SK-N-SH (cell line): ENCODE measurements around the gene SLC7A6OS. TPM values are rescaled to one million over a fixed set of nuclear protein-coding genes. Genes with fewer than 3 reads are reported as not detected.

Source experiments
- CTCF ChIA-PET: fragments of 300-600, 350-600 bp; formaldehyde crosslinking; extraction: SDS; loops from one replicate; lab custom pipeline; 2021; lab: Yijun Ruan, JAX
- POLR2A ChIA-PET: fragments of 350-600 bp; sonication (Branson Sonifier 250); formaldehyde crosslinking; extraction: SDS; loops from one replicate; lab custom pipeline; 2020; ENCODE audit warnings: antibody characterized with exemption, inconsistent platforms; lab: Yijun Ruan, JAX
- DNase-seq: peaks from one replicate; pipeline ENCODE4 v3.0.0; 2012
- H2AFZ ChIP-seq: fragments of 200-600 bp; sonication (generic); 2 replicates; pipeline ENCODE4 v1.8.1; 2016; ENCODE audit warnings: antibody characterized with exemption, mild to moderate bottlenecking, low read depth
- H3F3A ChIP-seq: fragments of 200-600 bp; sonication (generic); replicated peaks from 2 replicates; pipeline ENCODE3; 2016; ENCODE audit warnings: antibody characterized with exemption, mild to moderate bottlenecking; ENCODE audit not compliant: insufficient read depth
- H3K27ac ChIP-seq, 2 experiments: fragments of 200-500 bp in 1 of 2; fragments of 200-600 bp in 1 of 2; sonication (Bioruptor generic) in 1 of 2; sonication (generic), shearing (Covaris generic) in 1 of 2; 2 replicates each; pipeline versions ENCODE4 v1.5.1 to v1.6.1; 2014 to 2016; ENCODE audit warnings: low read depth in 2 of 2, inconsistent platforms in 1 of 2, low read length in 1 of 2, mild to moderate bottlenecking in 1 of 2, mixed read lengths in 1 of 2
- H3K27me3 ChIP-seq: fragments of 200-600 bp; sonication (generic), shearing (Covaris generic); 2 replicates; pipeline ENCODE4 v1.6.1; 2016; ENCODE audit warnings: mixed run types; ENCODE audit not compliant: insufficient read depth
- H3K36me3 ChIP-seq, 2 experiments: fragments of 200-500 bp in 1 of 2; fragments of 200-600 bp in 1 of 2; sonication (Bioruptor generic) in 1 of 2; sonication (generic) in 1 of 2; replicated peaks in 1 of 2; 2 replicates each; pipeline versions ENCODE3 to v1.5.1; 2014 to 2016; ENCODE audit warnings: low read length in 1 of 2, mild to moderate bottlenecking in 1 of 2; ENCODE audit not compliant: insufficient read depth in 2 of 2, control insufficient read depth in 1 of 2
- H3K4me1 ChIP-seq, 2 experiments: fragments of 200-500 bp in 1 of 2; fragments of 200-600 bp in 1 of 2; sonication (Bioruptor generic) in 1 of 2; sonication (generic), shearing (Covaris generic) in 1 of 2; 2 replicates each; pipeline versions ENCODE4 v1.5.1 to v1.6.1; 2014 to 2016; ENCODE audit warnings: low read depth in 1 of 2, low read length in 1 of 2, mixed run types in 1 of 2; ENCODE audit not compliant: insufficient read depth in 2 of 2, control insufficient read depth in 1 of 2
- H3K4me2 ChIP-seq: fragments of 200-600 bp; sonication (generic), shearing (Covaris generic); 2 replicates; pipeline ENCODE4 v1.6.1; 2017; ENCODE audit warnings: mixed run types
- H3K4me3 ChIP-seq, 2 experiments: fragments of 200-500 bp in 1 of 2; fragments of 200-600 bp in 1 of 2; sonication (Bioruptor generic) in 1 of 2; sonication (generic), shearing (Covaris generic) in 1 of 2; 2 replicates each; pipeline versions ENCODE4 v1.5.1 to v1.8.1; 2014 to 2016; ENCODE audit warnings: low read depth in 2 of 2, inconsistent platforms in 1 of 2, low read length in 1 of 2, mild to moderate bottlenecking in 1 of 2, mixed read lengths in 1 of 2, moderate library complexity in 1 of 2
- H3K79me2 ChIP-seq: fragments of 200-600 bp; sonication (generic); 2 replicates; pipeline ENCODE4 v1.8.1; 2017; ENCODE audit warnings: mild to moderate bottlenecking; ENCODE audit not compliant: insufficient read depth
- H3K9ac ChIP-seq: fragments of 200-600 bp; sonication (generic); 2 replicates; pipeline ENCODE4 v1.6.1; 2017; ENCODE audit warnings: mixed run types
- H3K9me2 ChIP-seq: fragments of 200-600 bp; sonication (generic); 2 replicates; pipeline ENCODE4 v1.6.1; 2017; ENCODE audit warnings: mixed run types
- H3K9me3 ChIP-seq: fragments of 200-600 bp; sonication (generic); 2 replicates; pipeline ENCODE4 v1.6.1; 2017; ENCODE audit warnings: mixed run types, mild to moderate bottlenecking, moderate library complexity
- H4K20me1 ChIP-seq: fragments of 200-600 bp; sonication (generic); 2 replicates; pipeline ENCODE4 v1.6.1; 2017; ENCODE audit warnings: mild to moderate bottlenecking, mixed run types; ENCODE audit not compliant: insufficient read depth
- CTCF ChIP-seq: fragments of 200-600 bp; sonication (generic); IDR thresholded peaks from 2 replicates; pipeline ENCODE4 v1.6.1; 2017; ENCODE audit warnings: antibody characterized with exemption, mild to moderate bottlenecking, moderate library complexity
- FOSL2 ChIP-seq: IDR thresholded peaks from 2 replicates; pipeline ENCODE4 v1.4.0; 2012; ENCODE audit warnings: low read depth, mild to moderate bottlenecking, moderate library complexity, borderline replicate concordance
- FOXJ3 ChIP-seq: sonication (generic); formaldehyde crosslinking; IDR thresholded peaks from 2 replicates; pipeline ENCODE4 v1.5.1; 2020; ENCODE audit warnings: mild to moderate bottlenecking, missing genetic modification reagents
- GATA2 ChIP-seq: sonication (generic); formaldehyde crosslinking; IDR thresholded peaks from 2 replicates; pipeline ENCODE4 v1.5.0; 2020; ENCODE audit warnings: mild to moderate bottlenecking, missing genetic modification reagents
- IRF3 ChIP-seq: fragments of 150-350 bp; IDR thresholded peaks from 2 replicates; pipeline ENCODE4 v1.6.1; 2016; ENCODE audit warnings: mild to moderate bottlenecking, low read depth, low read length
- MAX ChIP-seq: IDR thresholded peaks from 2 replicates; pipeline ENCODE4 v1.4.0; 2012; ENCODE audit warnings: low read depth
- POLR2AphosphoS5 ChIP-seq: IDR thresholded peaks from 2 replicates; pipeline ENCODE4 v1.6.1; 2012; ENCODE audit warnings: low read depth, low read length
- SMC3 ChIP-seq: IDR thresholded peaks from 2 replicates; pipeline ENCODE4 v1.6.1; 2012; ENCODE audit warnings: low read depth, low read length, improper control_type of control experiment
- TEAD4 ChIP-seq: IDR thresholded peaks from 2 replicates; pipeline ENCODE4 v1.4.0; 2012; ENCODE audit warnings: mild to moderate bottlenecking, borderline replicate concordance; ENCODE audit not compliant: insufficient read depth
- ZBTB33 ChIP-seq: IDR thresholded peaks from 2 replicates; pipeline ENCODE4 v1.4.0; 2012; ENCODE audit warnings: low read depth, borderline replicate concordance
- WGBS: methylation state at CpG from one replicate; pipeline ENCODE4 v1.1.6; 2017; ENCODE audit warnings: low lambda C conversion rate; 5-methylcytosine and 5-hydroxymethylcytosine counted together
- polyA plus RNA-seq, 3 experiments: library from polyadenylated mRNA; depleted of rRNA; stranded (reverse); fragments of >200 nt; gene quantifications; 2 replicates each; pipeline ENCODE4 v1.2.3, GENCODE V29; 2012

The SLC7A6OS gene
- polyA plus RNA-seq, 1 of the 3 experiments (the other 2 are of a cell fraction): 6.6 TPM

GRCh38 chr16:68310437-68310773, 341 bp downstream of the SLC7A6OS start:
- Histone ChIP-seq H3K4me2 (peak overlapping the region; percentile 95), H3K9me3 (no peaks in the 10 kb centered on the region), H3K36me3 (peaks cover 10 to 35% of the 10 kb centered on the region in 2 experiments), H3K9me2 (no peaks in the 10 kb centered on the region), H3K27me3 (no peaks in the 10 kb centered on the region), H3F3A (no peaks in the 10 kb centered on the region), H4K20me1 (no peaks in the 10 kb centered on the region), H3K4me1 (peaks cover 10 to 14% of the 10 kb centered on the region in 2 experiments; a peak in 2 of 4 replicates), H3K9ac (peak overlapping the region; percentile 79), H3K27ac (peak overlapping the region; percentile 66 to 76), H3K79me2 (peaks cover 86% of the 10 kb centered on the region), H3K4me3 (peak overlapping the region; percentile 83 to 87), H2AFZ (peak overlapping the region; percentile 75)
- no peak for DNase-seq
- 0% methylated on average over 4 of the region's 29 CpGs for WGBS
- CTCF ChIA-PET: interaction anchor here (0.6 to 2.6 kb wide), 8 partner anchors 10 to 1193 kb away, joined by 3 to 24 read pairs (median 5); partner anchors contain the start of gene SLC7A6
- no peak for TF ChIP-seq FOSL2
- no peak for TF ChIP-seq POLR2AphosphoS5
- no peak for TF ChIP-seq MAX
- TF ChIP-seq SMC3: no peak
- TF ChIP-seq ZBTB33: no peak
- no peak; the same call in 1 of the 2 replicates for TF ChIP-seq FOXJ3
- TF ChIP-seq IRF3: no peak
- POLR2A ChIA-PET: interaction anchor here (1.0 to 2.1 kb wide), 6 partner anchors 11 to 225 kb away, joined by 4 to 16 read pairs (median 6); partner anchors contain the start of genes NFATC3, SLC7A6 and SMPD3

GRCh38 chr16:68309799-68310198, 947 bp downstream of the SLC7A6OS start:
- POLR2A ChIA-PET: interaction anchor here (2.1 kb wide), 1 partner anchor 47 kb away, joined by 16 read pairs; the partner anchor contains the start of gene SLC7A6
- TF ChIP-seq CTCF (no peak), TEAD4 (no peak), GATA2 (CRISPR knock-in tag) (no peak)
- no peaks in the 10 kb centered on the region for H3F3A ChIP-seq
- peak overlapping the region in 1 of 2 experiments; percentile 66; a peak in 1 of 4 replicates for H3K27ac ChIP-seq
- peak overlapping the region; percentile 95 for H3K4me2 ChIP-seq
- no peaks in the 10 kb centered on the region for H4K20me1 ChIP-seq
- H3K27me3 ChIP-seq: no peaks in the 10 kb centered on the region
- H3K9ac ChIP-seq: peak overlapping the region; percentile 79
- H3K4me1 ChIP-seq: peaks cover 10 to 14% of the 10 kb centered on the region in 2 experiments; a peak in 2 of 4 replicates
- WGBS: 40% methylated on average over 6 of the region's 6 CpGs
- CTCF ChIA-PET: interaction anchor here (0.8 to 2.6 kb wide), 3 partner anchors 19 to 46 kb away, joined by 3 to 15 read pairs (median 3); partner anchors contain the start of gene SLC7A6
- no peaks in the 10 kb centered on the region for H3K9me2 ChIP-seq
- H3K36me3 ChIP-seq: peaks cover 15 to 40% of the 10 kb centered on the region in 2 experiments
- peaks cover 88% of the 10 kb centered on the region for H3K79me2 ChIP-seq
- no peak for DNase-seq
- H2AFZ ChIP-seq: no peak overlapping the region
- no peaks in the 10 kb centered on the region for H3K9me3 ChIP-seq
- peak overlapping the region; percentile 83 to 87 for H3K4me3 ChIP-seq
